Left lung (tissue), 14 donors: ENCODE measurements around the gene OR1J4. TPM values are rescaled to one million over a fixed set of nuclear protein-coding genes. Genes with fewer than 3 reads are reported as not detected.

ENCODE experiments used
- ATAC-seq: fragments of 200-7000 bp; cut with Tn5 transposase; one replicate; pipeline ENCODE4 v1.9.1; 2020; ENCODE audit warnings: moderate library complexity
- DNase-seq, 4 donors: peaks; one replicate each; pipeline ENCODE4 v3.0.0-alpha.2; 2013 to 2020
- H3K27ac ChIP-seq, 2 donors: fragments of 200-600 bp; sonication (generic) in 1 of 2; one replicate each; pipeline versions ENCODE4 v1.5.0 to v1.8.0; 2020 to 2021
- H3K27me3 ChIP-seq, 2 donors: fragments of 200-600 bp; sonication (generic) in 1 of 2; one replicate each; pipeline versions ENCODE4 v1.5.0 to v1.8.0; 2020 to 2021
- H3K36me3 ChIP-seq, 2 donors: fragments of 200-600 bp; sonication (generic) in 1 of 2; one replicate each; pipeline versions ENCODE4 v1.5.0 to v1.8.0; 2020 to 2021
- H3K4me1 ChIP-seq, 2 donors: fragments of 200-600 bp; one replicate each; pipeline ENCODE4 v1.8.0; 2021
- H3K4me3 ChIP-seq, 2 donors: fragments of 200-600 bp; sonication (generic) in 1 of 2; one replicate each; pipeline versions ENCODE4 v1.5.0 to v1.8.0; 2020 to 2021; ENCODE audit warnings: mild to moderate bottlenecking in 1 of 2
- H3K9me3 ChIP-seq, 2 donors: fragments of 200-600 bp; sonication (generic) in 1 of 2; one replicate each; pipeline versions ENCODE4 v1.5.0 to v1.8.0; 2020 to 2021
- intact Hi-C, 2 donors: fragments of 100-400 bp; cut with DNase I; formaldehyde crosslinking; loops; one replicate each; pipeline versions ENCODE4 v1.11.2 to v1.14.2; 2022
- long read RNA-seq, 12 donors: library from polyadenylated mRNA in 2 of 12; unstranded in 2 of 12; transcript quantifications; one replicate each; pipeline ENCODE4 v2.0.0 and lab custom pipeline, GENCODE V29; 2019 to 2026
- polyA plus RNA-seq, 6 donors: library from polyadenylated mRNA; unstranded; fragments of 120-200 nt; gene quantifications; one replicate each; pipeline ENCODE4 v1.2.1, GENCODE V29; 2013; ENCODE audit not compliant: insufficient read length in 6 of 6
- total RNA-seq, 2 donors: library from RNA; stranded (reverse); fragmentation: NEBNext Ultra II Directional; extraction: Animal tissue kit (Norgen Biotek cat#: 25700); gene quantifications; one replicate each; pipeline ENCODE4 v1.2.1, GENCODE V29; 2021
- TF ChIP-seq, protein P1 (sequence below), 2 donors: fragments of 200-600 bp; sonication (generic) in 1 of 2; IDR thresholded peaks; one replicate each; pipeline versions ENCODE4 v1.5.0 to v1.8.0; 2021; ENCODE audit warnings: antibody characterized with exemption in 2 of 2
- donor health status: DM: no; HTN: yes; CAD: no.
- donor health status: DM: no; HTN: no; CAD: no.

OR1J4 gene, protein sequence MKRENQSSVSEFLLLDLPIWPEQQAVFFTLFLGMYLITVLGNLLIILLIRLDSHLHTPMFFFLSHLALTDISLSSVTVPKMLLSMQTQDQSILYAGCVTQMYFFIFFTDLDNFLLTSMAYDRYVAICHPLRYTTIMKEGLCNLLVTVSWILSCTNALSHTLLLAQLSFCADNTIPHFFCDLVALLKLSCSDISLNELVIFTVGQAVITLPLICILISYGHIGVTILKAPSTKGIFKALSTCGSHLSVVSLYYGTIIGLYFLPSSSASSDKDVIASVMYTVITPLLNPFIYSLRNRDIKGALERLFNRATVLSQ
- total RNA-seq, result not detected
- not detected for polyA plus RNA-seq
- long read RNA-seq, donor 1, result 0 reads
- long read RNA-seq, donor 2, result 0 reads
- long read RNA-seq, donor 3, result 0 reads
- long read RNA-seq, donor 4, result 0 reads
- long read RNA-seq, donor 5, result 0 reads
- long read RNA-seq, donor 6, result 0 reads
- long read RNA-seq, donor 7, result 0 reads
- long read RNA-seq, donor 8, result 0 reads
- long read RNA-seq, donor 9, result 0 reads
- long read RNA-seq, donor 10, result 0 reads
- long read RNA-seq, donor 11, result 0 reads
- long read RNA-seq, donor 12, result 0 reads

DNA sequence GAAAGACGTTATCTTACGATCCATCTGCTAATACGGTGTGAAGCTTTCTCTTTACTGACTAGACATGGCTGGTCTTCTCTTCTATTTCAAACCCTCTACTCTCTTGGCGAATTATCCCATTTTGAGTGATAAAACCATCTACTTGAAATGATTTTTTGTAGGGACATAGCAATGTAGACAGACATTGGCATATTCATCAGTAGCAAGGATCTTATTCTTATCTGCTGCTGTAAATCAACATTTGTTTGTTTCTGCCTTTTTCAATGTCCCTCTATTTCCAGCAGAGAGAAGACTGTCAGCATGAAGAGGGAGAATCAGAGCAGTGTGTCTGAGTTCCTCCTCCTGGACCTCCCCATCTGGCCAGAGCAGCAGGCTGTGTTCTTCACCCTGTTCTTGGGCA, at the start of gene OR1J4:
Gene OR1J4 (plus strand): TSS at position 301 of the 400 bp plus-strand sequence. CDS start 0 bp downstream, at position 301.
- H3K4me3 ChIP-seq, result no peak within 1 kb of the TSS
- DNase-seq (no peak), ATAC-seq (no peak)
- TF ChIP-seq, protein P1, sequence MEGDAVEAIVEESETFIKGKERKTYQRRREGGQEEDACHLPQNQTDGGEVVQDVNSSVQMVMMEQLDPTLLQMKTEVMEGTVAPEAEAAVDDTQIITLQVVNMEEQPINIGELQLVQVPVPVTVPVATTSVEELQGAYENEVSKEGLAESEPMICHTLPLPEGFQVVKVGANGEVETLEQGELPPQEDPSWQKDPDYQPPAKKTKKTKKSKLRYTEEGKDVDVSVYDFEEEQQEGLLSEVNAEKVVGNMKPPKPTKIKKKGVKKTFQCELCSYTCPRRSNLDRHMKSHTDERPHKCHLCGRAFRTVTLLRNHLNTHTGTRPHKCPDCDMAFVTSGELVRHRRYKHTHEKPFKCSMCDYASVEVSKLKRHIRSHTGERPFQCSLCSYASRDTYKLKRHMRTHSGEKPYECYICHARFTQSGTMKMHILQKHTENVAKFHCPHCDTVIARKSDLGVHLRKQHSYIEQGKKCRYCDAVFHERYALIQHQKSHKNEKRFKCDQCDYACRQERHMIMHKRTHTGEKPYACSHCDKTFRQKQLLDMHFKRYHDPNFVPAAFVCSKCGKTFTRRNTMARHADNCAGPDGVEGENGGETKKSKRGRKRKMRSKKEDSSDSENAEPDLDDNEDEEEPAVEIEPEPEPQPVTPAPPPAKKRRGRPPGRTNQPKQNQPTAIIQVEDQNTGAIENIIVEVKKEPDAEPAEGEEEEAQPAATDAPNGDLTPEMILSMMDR (IDR thresholded peaks at IDR 0.05), result no peak
- H3K27ac ChIP-seq, result no peak within 1 kb of the TSS
- intact Hi-C loops, result no loop called here
- H3K9me3 ChIP-seq, result no peaks in the 10 kb centered on the region
- no peaks in the 10 kb centered on the region for H3K27me3 ChIP-seq
- no peaks in the 10 kb centered on the region for H3K4me1 ChIP-seq
- no peaks in the 10 kb centered on the region for H3K36me3 ChIP-seq

DNA sequence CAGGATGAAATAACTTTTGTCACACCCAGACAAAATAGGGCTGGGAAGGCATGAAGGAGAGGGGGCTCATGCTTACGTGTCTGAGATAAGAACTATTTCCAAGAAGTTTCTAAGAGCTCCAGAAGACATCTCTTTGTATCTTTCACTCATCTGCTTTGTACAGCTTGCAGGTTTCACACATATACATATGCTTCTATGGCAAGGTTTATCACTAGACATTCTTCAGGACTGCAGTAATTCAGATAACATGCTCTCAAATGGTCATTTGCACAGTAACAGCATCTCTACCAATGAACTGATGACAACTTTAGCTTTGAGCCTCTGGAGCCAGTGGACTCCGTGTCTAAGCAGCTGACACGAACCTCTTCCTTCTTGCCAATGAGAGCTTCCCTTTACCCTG, 44.4 kb upstream of the OR1J4 start:
- H3K27ac ChIP-seq, result no peak overlapping the region
- TF ChIP-seq, protein P1 (IDR thresholded peaks at IDR 0.05), result no peak
- intact Hi-C loops, result no loop called here
- H3K4me3 ChIP-seq, result no peak overlapping the region
- H3K9me3 ChIP-seq, result no peaks in the 10 kb centered on the region
- no peaks in the 10 kb centered on the region for H3K4me1 ChIP-seq
- no peaks in the 10 kb centered on the region for H3K36me3 ChIP-seq
- ATAC-seq (no peak), DNase-seq (no peak)
- no peaks in the 10 kb centered on the region for H3K27me3 ChIP-seq

DNA sequence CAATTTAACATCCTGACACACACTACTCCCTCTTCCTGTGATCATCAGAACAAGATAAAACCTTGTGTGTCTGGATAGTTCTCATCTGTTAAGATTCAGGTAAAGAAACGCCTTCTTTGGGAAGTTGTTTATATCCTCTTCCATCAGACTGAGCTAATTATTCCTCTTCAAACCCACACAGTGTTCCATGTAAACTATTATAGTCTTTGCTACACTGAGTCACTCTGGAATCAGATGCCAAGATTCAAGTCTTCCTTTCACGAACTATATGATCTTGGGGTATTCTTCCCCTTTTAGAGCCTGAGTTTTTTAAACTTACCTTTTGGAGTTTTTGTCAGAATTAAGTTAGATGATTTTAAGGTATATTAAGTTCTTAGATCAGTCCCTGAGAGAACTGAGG, 43.2 kb upstream of the OR1J4 start:
- no peaks in the 10 kb centered on the region for H3K36me3 ChIP-seq
- TF ChIP-seq, protein P1 (IDR thresholded peaks at IDR 0.05), result no peak
- no peak overlapping the region for H3K27ac ChIP-seq
- no peaks in the 10 kb centered on the region for H3K4me1 ChIP-seq
- intact Hi-C loops, result no loop called here
- H3K4me3 ChIP-seq, result no peak overlapping the region
- ATAC-seq (no peak), DNase-seq (no peak)
- no peaks in the 10 kb centered on the region for H3K9me3 ChIP-seq
- H3K27me3 ChIP-seq, result no peaks in the 10 kb centered on the region

DNA sequence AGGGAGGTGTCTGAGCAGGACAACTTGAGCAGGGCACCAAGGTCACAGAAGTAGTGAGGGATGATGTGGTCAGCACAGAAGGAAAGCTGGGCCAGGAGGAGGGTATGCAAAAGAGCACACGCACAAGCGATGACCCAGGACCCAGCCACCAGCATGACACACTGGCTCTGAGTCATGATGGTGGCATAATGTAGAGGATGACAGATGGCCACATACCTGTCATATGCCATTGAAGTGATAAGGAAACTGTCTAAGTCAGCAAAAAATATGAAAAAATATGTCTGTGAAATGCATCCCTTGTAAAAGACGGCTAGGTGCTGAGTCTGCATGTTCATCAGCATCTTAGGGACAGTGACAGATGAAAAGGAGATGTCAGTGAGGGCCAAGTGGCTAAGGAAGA, 41.6 kb upstream of the OR1J4 start:
- DNase-seq, result no peak
- intact Hi-C loops, result no loop called here
- H3K36me3 ChIP-seq, result no peaks in the 10 kb centered on the region
- no peaks in the 10 kb centered on the region for H3K27me3 ChIP-seq
- TF ChIP-seq, protein P1 (IDR thresholded peaks at IDR 0.05), result no peak
- no peak overlapping the region for H3K4me3 ChIP-seq
- no peak for ATAC-seq
- H3K9me3 ChIP-seq, result no peaks in the 10 kb centered on the region
- no peak overlapping the region for H3K27ac ChIP-seq
- no peaks in the 10 kb centered on the region for H3K4me1 ChIP-seq

DNA sequence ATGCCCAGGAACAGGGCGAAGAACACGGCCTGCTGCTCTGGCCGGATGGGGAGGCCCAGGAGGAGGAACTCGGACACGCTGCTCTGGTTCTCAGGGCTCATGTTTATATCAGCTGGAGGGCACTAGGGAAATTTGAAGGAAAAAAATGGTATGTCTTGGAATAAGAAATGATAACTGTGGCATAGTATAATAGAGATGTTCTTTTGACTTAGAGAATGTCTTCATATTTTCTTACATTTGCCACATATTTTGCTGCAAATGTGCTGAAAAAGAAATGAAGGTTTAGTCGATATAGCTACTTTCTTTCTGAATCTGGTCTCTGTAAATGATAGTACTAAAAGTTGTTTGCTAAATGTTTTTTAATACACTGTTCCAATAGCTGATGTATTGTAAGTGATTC, 41.1 kb upstream of the OR1J4 start, which contains the start of gene OR1J1:
Gene OR1J1 (minus strand): TSS at position 101 of the 400 bp plus-strand sequence. CDS start 0 bp downstream, at position 101.
- Histone ChIP-seq H3K4me3 (no peak within 1 kb of the TSS), H3K4me1 (no peaks in the 10 kb centered on the region), H3K27ac (no peak within 1 kb of the TSS), H3K9me3 (no peaks in the 10 kb centered on the region), H3K27me3 (no peaks in the 10 kb centered on the region), H3K36me3 (no peaks in the 10 kb centered on the region)
- TF ChIP-seq, protein P1 (IDR thresholded peaks at IDR 0.05), result no peak
- intact Hi-C loops, result no loop called here
- ATAC-seq (no peak), DNase-seq (no peak)
